K562 (cell line): ENCODE data around the gene CASKIN2.

Experiments
- CBX3 ChIP-seq, 2 experiments: IDR thresholded peaks; 1 replicate in 1 of 2; 2 replicates in 1 of 2; pipeline ENCODE4 v1.6.1; 2012; ENCODE audit warnings: inconsistent platforms in 2 of 2, low read length in 2 of 2, borderline replicate concordance in 1 of 2, control low read depth in 1 of 2
- CHD1 ChIP-seq: fragments of 200-600 bp; sonication (generic); IDR thresholded peaks from one replicate; pipeline ENCODE4 v1.6.1; 2012; ENCODE audit warnings: mild to moderate bottlenecking, moderate library complexity, low read length, inconsistent platforms
- KDM1A ChIP-seq, 2 experiments: fragments of 450-650 bp; IDR thresholded peaks; 2 replicates each; pipeline ENCODE4 v1.6.1; 2016; ENCODE audit warnings: mild to moderate bottlenecking in 2 of 2
- SMC3 ChIP-seq: conservative IDR thresholded peaks from 2 replicates; pipeline ENCODE4 v1.6.1; 2011; ENCODE audit warnings: low read depth, low read length, improper control_type of control experiment; ENCODE audit not compliant: insufficient read depth
- TF ChIP-seq, protein P1 (sequence below), 3 experiments: IDR thresholded peaks in 2 of 3; conservative IDR thresholded peaks in 1 of 3; 2 replicates each; pipeline ENCODE4 v1.5.1; 2011 to 2012; ENCODE audit warnings: low read length in 3 of 3, mild to moderate bottlenecking in 3 of 3, control low read depth in 2 of 3, improper control_type of control experiment in 1 of 3, inconsistent platforms in 1 of 3, low read depth in 1 of 3, mixed read lengths in 1 of 3, moderate library complexity in 1 of 3; ENCODE audit not compliant: insufficient read depth in 2 of 3
- TF ChIP-seq, protein P2 (sequence below): fragments of 450-650 bp; formaldehyde crosslinking; IDR thresholded peaks from 2 replicates; pipeline ENCODE4 v1.4.0; 2020; ENCODE audit warnings: mild to moderate bottlenecking, mixed read lengths
- TF ChIP-seq, protein P3 (sequence below), 2 experiments: fragments of 450-650 bp; IDR thresholded peaks; 2 replicates each; pipeline ENCODE4 v1.6.1; 2018; ENCODE audit warnings: mild to moderate bottlenecking in 2 of 2, low read depth in 1 of 2; ENCODE audit not compliant: partially characterized antibody in 2 of 2

DNA sequence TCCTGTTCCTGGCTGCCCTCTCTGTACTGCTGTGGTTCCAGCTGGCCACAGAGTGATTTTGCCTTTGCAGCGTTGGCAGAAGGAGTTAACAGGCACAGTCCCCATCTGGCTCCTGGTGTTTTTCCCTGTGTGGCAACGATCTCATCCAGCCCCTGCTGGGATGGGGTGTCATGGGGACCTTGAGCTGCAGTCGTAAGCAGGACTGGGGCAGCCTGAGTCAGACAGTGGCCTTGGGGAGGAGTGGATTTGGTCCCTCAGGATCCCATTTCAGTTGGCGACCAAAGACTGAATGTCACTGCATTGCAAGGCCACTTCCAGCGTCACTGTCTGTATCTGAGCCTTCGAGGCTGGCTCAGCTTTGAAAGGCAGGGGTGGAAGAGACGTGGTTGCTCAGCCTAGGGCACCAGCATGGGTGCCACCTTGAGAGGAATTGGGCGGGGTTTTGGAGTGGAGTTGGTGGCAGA, 47.0 kb downstream of the CASKIN2 start:
- TF ChIP-seq SMC3 = no peak
- TF ChIP-seq, protein P1, sequence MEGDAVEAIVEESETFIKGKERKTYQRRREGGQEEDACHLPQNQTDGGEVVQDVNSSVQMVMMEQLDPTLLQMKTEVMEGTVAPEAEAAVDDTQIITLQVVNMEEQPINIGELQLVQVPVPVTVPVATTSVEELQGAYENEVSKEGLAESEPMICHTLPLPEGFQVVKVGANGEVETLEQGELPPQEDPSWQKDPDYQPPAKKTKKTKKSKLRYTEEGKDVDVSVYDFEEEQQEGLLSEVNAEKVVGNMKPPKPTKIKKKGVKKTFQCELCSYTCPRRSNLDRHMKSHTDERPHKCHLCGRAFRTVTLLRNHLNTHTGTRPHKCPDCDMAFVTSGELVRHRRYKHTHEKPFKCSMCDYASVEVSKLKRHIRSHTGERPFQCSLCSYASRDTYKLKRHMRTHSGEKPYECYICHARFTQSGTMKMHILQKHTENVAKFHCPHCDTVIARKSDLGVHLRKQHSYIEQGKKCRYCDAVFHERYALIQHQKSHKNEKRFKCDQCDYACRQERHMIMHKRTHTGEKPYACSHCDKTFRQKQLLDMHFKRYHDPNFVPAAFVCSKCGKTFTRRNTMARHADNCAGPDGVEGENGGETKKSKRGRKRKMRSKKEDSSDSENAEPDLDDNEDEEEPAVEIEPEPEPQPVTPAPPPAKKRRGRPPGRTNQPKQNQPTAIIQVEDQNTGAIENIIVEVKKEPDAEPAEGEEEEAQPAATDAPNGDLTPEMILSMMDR (IDR thresholded peaks at IDR 0.05 in 2 of 3, conservative IDR thresholded peaks at IDR 0.05 in 1 of 3; ENCODE audit: insufficient read depth in 2 of 3, low read depth in 1 of 3, low read length in 3 of 3) = no peak
- no peak for TF ChIP-seq CBX3 (IDR thresholded peaks at IDR 0.05; ENCODE audit: borderline replicate concordance in 1 of 2, low read length in 2 of 2)
- TF ChIP-seq KDM1A (IDR thresholded peaks at IDR 0.05) = no peak
- TF ChIP-seq, protein P2, sequence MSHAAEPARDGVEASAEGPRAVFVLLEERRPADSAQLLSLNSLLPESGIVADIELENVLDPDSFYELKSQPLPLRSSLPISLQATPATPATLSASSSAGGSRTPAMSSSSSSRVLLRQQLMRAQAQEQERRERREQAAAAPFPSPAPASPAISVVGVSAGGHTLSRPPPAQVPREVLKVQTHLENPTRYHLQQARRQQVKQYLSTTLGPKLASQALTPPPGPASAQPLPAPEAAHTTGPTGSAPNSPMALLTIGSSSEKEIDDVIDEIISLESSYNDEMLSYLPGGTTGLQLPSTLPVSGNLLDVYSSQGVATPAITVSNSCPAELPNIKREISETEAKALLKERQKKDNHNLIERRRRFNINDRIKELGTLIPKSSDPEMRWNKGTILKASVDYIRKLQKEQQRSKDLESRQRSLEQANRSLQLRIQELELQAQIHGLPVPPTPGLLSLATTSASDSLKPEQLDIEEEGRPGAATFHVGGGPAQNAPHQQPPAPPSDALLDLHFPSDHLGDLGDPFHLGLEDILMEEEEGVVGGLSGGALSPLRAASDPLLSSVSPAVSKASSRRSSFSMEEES (CRISPR knock-in tag) = no peak
- TF ChIP-seq CHD1 = no peak
- TF ChIP-seq, protein P3, sequence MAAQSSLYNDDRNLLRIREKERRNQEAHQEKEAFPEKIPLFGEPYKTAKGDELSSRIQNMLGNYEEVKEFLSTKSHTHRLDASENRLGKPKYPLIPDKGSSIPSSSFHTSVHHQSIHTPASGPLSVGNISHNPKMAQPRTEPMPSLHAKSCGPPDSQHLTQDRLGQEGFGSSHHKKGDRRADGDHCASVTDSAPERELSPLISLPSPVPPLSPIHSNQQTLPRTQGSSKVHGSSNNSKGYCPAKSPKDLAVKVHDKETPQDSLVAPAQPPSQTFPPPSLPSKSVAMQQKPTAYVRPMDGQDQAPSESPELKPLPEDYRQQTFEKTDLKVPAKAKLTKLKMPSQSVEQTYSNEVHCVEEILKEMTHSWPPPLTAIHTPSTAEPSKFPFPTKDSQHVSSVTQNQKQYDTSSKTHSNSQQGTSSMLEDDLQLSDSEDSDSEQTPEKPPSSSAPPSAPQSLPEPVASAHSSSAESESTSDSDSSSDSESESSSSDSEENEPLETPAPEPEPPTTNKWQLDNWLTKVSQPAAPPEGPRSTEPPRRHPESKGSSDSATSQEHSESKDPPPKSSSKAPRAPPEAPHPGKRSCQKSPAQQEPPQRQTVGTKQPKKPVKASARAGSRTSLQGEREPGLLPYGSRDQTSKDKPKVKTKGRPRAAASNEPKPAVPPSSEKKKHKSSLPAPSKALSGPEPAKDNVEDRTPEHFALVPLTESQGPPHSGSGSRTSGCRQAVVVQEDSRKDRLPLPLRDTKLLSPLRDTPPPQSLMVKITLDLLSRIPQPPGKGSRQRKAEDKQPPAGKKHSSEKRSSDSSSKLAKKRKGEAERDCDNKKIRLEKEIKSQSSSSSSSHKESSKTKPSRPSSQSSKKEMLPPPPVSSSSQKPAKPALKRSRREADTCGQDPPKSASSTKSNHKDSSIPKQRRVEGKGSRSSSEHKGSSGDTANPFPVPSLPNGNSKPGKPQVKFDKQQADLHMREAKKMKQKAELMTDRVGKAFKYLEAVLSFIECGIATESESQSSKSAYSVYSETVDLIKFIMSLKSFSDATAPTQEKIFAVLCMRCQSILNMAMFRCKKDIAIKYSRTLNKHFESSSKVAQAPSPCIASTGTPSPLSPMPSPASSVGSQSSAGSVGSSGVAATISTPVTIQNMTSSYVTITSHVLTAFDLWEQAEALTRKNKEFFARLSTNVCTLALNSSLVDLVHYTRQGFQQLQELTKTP (IDR thresholded peaks at IDR 0.05; ENCODE audit: low read depth in 1 of 2, partially characterized antibody in 2 of 2) = no peak
